HG02840 (cell line): ENCODE measurements around the gene MYH7B.

Experiments
- ATAC-seq: cut with Tn5 transposase; IDR thresholded peaks from one replicate; pipeline ENCODE4 v1.9.1; 2021; ENCODE audit warnings: mild to moderate bottlenecking, moderate library complexity, moderate number of reproducible peaks; ENCODE audit not compliant: unreplicated experiment, low FRiP score

The MYH7B gene

GRCh38 chr20:34989118-34989517, 33.5 kb downstream of the MYH7B start:
- no peak for ATAC-seq

GRCh38 chr20:34989670-34990069, 34.0 kb downstream of the MYH7B start:
- no peak for ATAC-seq

- ATAC-seq, result no peak
Observed at GRCh38 chr20:34990231-34990630, 34.6 kb downstream of the MYH7B start.

GRCh38 chr20:34990661-34991214, 35.1 kb downstream of the MYH7B start:
- no peak for ATAC-seq

- ATAC-seq, result no peak
Observed at GRCh38 chr20:34992751-34993417, 37.2 kb downstream of the MYH7B start.

- no peak for ATAC-seq
Observed at GRCh38 chr20:34993941-34994508, 38.4 kb downstream of the MYH7B start.

GRCh38 chr20:34994509-34995131, 39.0 kb downstream of the MYH7B start:
- no peak for ATAC-seq

GRCh38 chr20:34995192-34995591, 39.5 kb downstream of the MYH7B start:
- no peak for ATAC-seq

GRCh38 chr20:34995696-34996095, 40.0 kb downstream of the MYH7B start:
- ATAC-seq, result no peak

GRCh38 chr20:34996243-34997028, 40.8 kb downstream of the MYH7B start:
- no peak for ATAC-seq

- no peak for ATAC-seq
Observed at GRCh38 chr20:34997131-34997561, 41.5 kb downstream of the MYH7B start.

- no peak for ATAC-seq
Observed at GRCh38 chr20:34997774-34998173, 42.1 kb downstream of the MYH7B start.

- no peak for ATAC-seq
Observed at GRCh38 chr20:34998331-34998950, 42.8 kb downstream of the MYH7B start.

GRCh38 chr20:34999021-34999451, 43.4 kb downstream of the MYH7B start:
- ATAC-seq, result no peak

GRCh38 chr20:34999782-35000181, 44.1 kb downstream of the MYH7B start:
- no peak for ATAC-seq

- no peak for ATAC-seq
Observed at GRCh38 chr20:35000311-35000921, 44.7 kb downstream of the MYH7B start.

GRCh38 chr20:35000922-35001595, 45.4 kb downstream of the MYH7B start:
- ATAC-seq, result no peak

GRCh38 chr20:35001596-35002362, 46.1 kb downstream of the MYH7B start:
- ATAC-seq, result no peak
